A549 (cell line): Measurements from ENCODE around the gene NCEH1. TPM values are rescaled to one million over a fixed set of nuclear protein-coding genes. Genes with fewer than 3 reads are reported as not detected.
A peak's percentile ranks its signal among the peaks of the same experiment; 100 is the strongest.

Source experiments
- ATAC-seq, 2 experiments: fragments of 200-7000 bp in 1 of 2; fragments of >200 bp in 1 of 2; cut with Nextera tagmentation in 1 of 2; cut with Tn5 transposase in 1 of 2; 3 replicates each; pipeline versions ENCODE4 v1.8.0 to v1.9.1; 2018 to 2020; ENCODE audit warnings: mild to moderate bottlenecking in 1 of 2, moderate library complexity in 1 of 2
- CTCF ChIA-PET: fragments of 300-600 bp; sonication (Branson Sonifier 250); formaldehyde crosslinking; extraction: SDS; loops from one replicate; lab custom pipeline; 2021; ENCODE audit warnings: antibody characterized with exemption, inconsistent platforms; lab: Yijun Ruan, JAX
- POLR2A ChIA-PET: fragments of 350-600 bp; formaldehyde crosslinking; extraction: SDS; loops from one replicate; lab custom pipeline; 2021; ENCODE audit warnings: antibody characterized with exemption, inconsistent platforms; lab: Yijun Ruan, JAX
- DNase-seq, 2 experiments: peaks; one replicate each; pipeline versions ENCODE4 v3.0.0 to v3.0.0-alpha.2; 2011 to 2016; ENCODE audit warnings: low read depth in 1 of 2, low spot score in 1 of 2
- FAIRE-seq: peaks from 2 replicates; lab custom pipeline; 2011; peaks lifted over from hg19 to GRCh38; lab: Jason Lieb, UNC
- H3K27ac ChIP-seq, 2 experiments: fragments of >200 bp; sonication (Bioruptor Twin); formaldehyde crosslinking; 3 replicates each; pipeline ENCODE4 v1.5.1; 2016 to 2017
- H3K4me1 ChIP-seq: fragments of >200 bp; sonication (Bioruptor Twin); formaldehyde crosslinking; 3 replicates; pipeline ENCODE4 v1.6.1; 2016
- H3K4me2 ChIP-seq: fragments of >200 bp; sonication (Bioruptor Twin); formaldehyde crosslinking; 3 replicates; pipeline ENCODE4 v1.6.1; 2016
- H3K4me3 ChIP-seq: fragments of >200 bp; sonication (Bioruptor Twin); formaldehyde crosslinking; 3 replicates; pipeline ENCODE4 v1.5.1; 2016
- H3K9me3 ChIP-seq: fragments of >200 bp; sonication (Bioruptor Twin); formaldehyde crosslinking; 3 replicates; pipeline ENCODE4 v1.6.1; 2016
- BCL3 ChIP-seq: fragments of >200 bp; sonication (Bioruptor Twin); formaldehyde crosslinking; IDR thresholded peaks from 3 replicates; pipeline ENCODE4 v1.6.1; 2016
- CBX2 ChIP-seq: fragments of 200-600 bp; sonication (generic); IDR thresholded peaks from 2 replicates; pipeline ENCODE4 v1.6.1; 2016; ENCODE audit warnings: low read depth, mild to moderate bottlenecking, borderline replicate concordance
- EHF ChIP-seq: fragments of 250-450 bp; sonication (Bioruptor Pico); IDR thresholded peaks from 2 replicates; pipeline ENCODE4 v1.5.0; 2020; ENCODE audit warnings: mild to moderate bottlenecking
- ELK1 ChIP-seq: fragments of 150-350 bp; IDR thresholded peaks from 2 replicates; pipeline ENCODE4 v1.6.1; 2014; ENCODE audit warnings: low read depth, mild to moderate bottlenecking, low read length
- EP300 ChIP-seq, 2 experiments: fragments of >200 bp; sonication (Bioruptor Twin); formaldehyde crosslinking; IDR thresholded peaks; 2 replicates in 1 of 2; 3 replicates in 1 of 2; pipeline ENCODE4 v1.6.1; 2016 to 2017
- FOXS1 ChIP-seq: fragments of 250-450 bp; sonication (Bioruptor Pico); IDR thresholded peaks from 2 replicates; pipeline ENCODE4 v1.5.0; 2020; ENCODE audit warnings: mild to moderate bottlenecking, moderate library complexity
- HEYL ChIP-seq: fragments of 250-450 bp; sonication (Bioruptor Pico); IDR thresholded peaks from 2 replicates; pipeline ENCODE4 v1.8.0; 2021; ENCODE audit warnings: mild to moderate bottlenecking, moderate library complexity
- JUNB ChIP-seq: fragments of >200 bp; sonication (Bioruptor Twin); formaldehyde crosslinking; IDR thresholded peaks from 2 replicates; pipeline ENCODE4 v1.6.1; 2016
- NFE2L2 ChIP-seq: fragments of 150-350 bp; conservative IDR thresholded peaks from 2 replicates; pipeline ENCODE4 v1.6.1; 2014; ENCODE audit warnings: low read length
- PHF8 ChIP-seq: fragments of 200-600 bp; sonication (generic); IDR thresholded peaks from 2 replicates; pipeline ENCODE4 v1.6.1; 2016; ENCODE audit warnings: low read depth, mild to moderate bottlenecking, antibody characterized with exemption, moderate library complexity, borderline replicate concordance
- RFX5 ChIP-seq: fragments of 450-650 bp; IDR thresholded peaks from 2 replicates; pipeline ENCODE4 v1.7.1; 2014; ENCODE audit warnings: antibody characterized with exemption, mild to moderate bottlenecking, moderate library complexity
- SMC3 ChIP-seq: fragments of >200 bp; sonication (Bioruptor Twin); formaldehyde crosslinking; IDR thresholded peaks from 3 replicates; pipeline ENCODE4 v1.6.1; 2018; ENCODE audit warnings: inconsistent platforms
- TP53 ChIP-seq: fragments of 250-450 bp; sonication (Bioruptor Pico); IDR thresholded peaks from 2 replicates; pipeline ENCODE4 v1.5.0; 2021; ENCODE audit warnings: mild to moderate bottlenecking, moderate library complexity
- USF2 ChIP-seq: fragments of 450-650 bp; IDR thresholded peaks from 2 replicates; pipeline ENCODE4 v1.6.1; 2014; ENCODE audit warnings: antibody characterized with exemption
- ZC3H11A ChIP-seq: fragments of 450-650 bp; IDR thresholded peaks from 2 replicates; pipeline ENCODE4 v1.6.1; 2014; ENCODE audit warnings: antibody characterized with exemption, mild to moderate bottlenecking
- ZFP36 ChIP-seq: fragments of 450-650 bp; IDR thresholded peaks from 2 replicates; pipeline ENCODE4 v1.6.1; 2014; ENCODE audit warnings: borderline replicate concordance; ENCODE audit not compliant: partially characterized antibody
- WGBS: methylation state at CpG from one replicate; pipeline ENCODE4 v1.1.6; 2017; ENCODE audit errors: missing lambda C conversion rate; 5-methylcytosine and 5-hydroxymethylcytosine counted together
- polyA plus RNA-seq, 4 experiments: library from polyadenylated mRNA; depleted of rRNA in 3 of 4; stranded (reverse); fragments of >200 nt; fragmentation: RNase III in 1 of 4; extraction: RNeasy Plus Mini Kit Qiagen cat#74134 plus additional on column Dnase treatment in 1 of 4; gene quantifications; 2 replicates in 3 of 4; 3 replicates in 1 of 4; pipeline ENCODE4 v1.2.3, GENCODE V29; 2011 to 2017

NCEH1 gene
- polyA plus RNA-seq, 2 of the 4 experiments (the other 2 are of a cell fraction), result 21.4 to 33.2 TPM

- 82% methylated on average over 3 of the region's 3 CpGs for WGBS
- Histone ChIP-seq H3K27ac (no peak overlapping the region), H3K4me3 (no peak overlapping the region)
- no peak for FAIRE-seq
- TF ChIP-seq RFX5 (no peak), ZFP36 (no peak), BCL3 (no peak), USF2 (no peak)
- TF ChIP-seq, all 56 proteins: peak for 0
- Histone ChIP-seq H3K4me2 (no peak overlapping the region), H3K4me1 (peaks cover 25% of the 10 kb centered on the region), H3K9me3 (no peaks in the 10 kb centered on the region)
- ChIA-PET CTCF (interaction anchor here (0.5 to 6.7 kb wide), 7 partner anchors 11 to 47 kb away, joined by 3 to 83 read pairs (median 4); partner anchors contain the start of gene ECT2), POLR2A (no interaction called here)
- DNase-seq (no peak), ATAC-seq (no peak)
Observed at GRCh38 chr3:172713316-172713715, 2.4 kb upstream of the NCEH1 start.

- no peak for TF ChIP-seq ZC3H11A
- 0 out of 2 replicates have a peak, but pooled peaks have one; percentile 1 for TF ChIP-seq NFE2L2
- TF ChIP-seq, all 56 proteins: peak for 1
- Histone ChIP-seq H3K4me2 (peak overlapping the region; percentile 81), H3K27ac (peak overlapping the region; percentile 86 to 93), H3K4me1 (peaks cover 38% of the 10 kb centered on the region), H3K4me3 (peak overlapping the region; percentile 92), H3K9me3 (no peaks in the 10 kb centered on the region)
- ChIA-PET CTCF (interaction anchor here (0.6 to 6.7 kb wide), 17 partner anchors 10 to 87 kb away, joined by 3 to 83 read pairs (median 5); partner anchors contain the start of gene ECT2), POLR2A (interaction anchor here (0.6 to 4.4 kb wide), 6 partner anchors 12 to 87 kb away, joined by 3 to 66 read pairs (median 5); partner anchors contain the start of gene ECT2)
- FAIRE-seq, result no peak
- 3% methylated on average over 2 of the region's 2 CpGs for WGBS
- peak; percentile 58 to 64 for ATAC-seq
- DNase-seq, result peak; percentile 70 to 79
Observed at GRCh38 chr3:172711454-172711795, 558 bp upstream of the NCEH1 start.

DNA sequence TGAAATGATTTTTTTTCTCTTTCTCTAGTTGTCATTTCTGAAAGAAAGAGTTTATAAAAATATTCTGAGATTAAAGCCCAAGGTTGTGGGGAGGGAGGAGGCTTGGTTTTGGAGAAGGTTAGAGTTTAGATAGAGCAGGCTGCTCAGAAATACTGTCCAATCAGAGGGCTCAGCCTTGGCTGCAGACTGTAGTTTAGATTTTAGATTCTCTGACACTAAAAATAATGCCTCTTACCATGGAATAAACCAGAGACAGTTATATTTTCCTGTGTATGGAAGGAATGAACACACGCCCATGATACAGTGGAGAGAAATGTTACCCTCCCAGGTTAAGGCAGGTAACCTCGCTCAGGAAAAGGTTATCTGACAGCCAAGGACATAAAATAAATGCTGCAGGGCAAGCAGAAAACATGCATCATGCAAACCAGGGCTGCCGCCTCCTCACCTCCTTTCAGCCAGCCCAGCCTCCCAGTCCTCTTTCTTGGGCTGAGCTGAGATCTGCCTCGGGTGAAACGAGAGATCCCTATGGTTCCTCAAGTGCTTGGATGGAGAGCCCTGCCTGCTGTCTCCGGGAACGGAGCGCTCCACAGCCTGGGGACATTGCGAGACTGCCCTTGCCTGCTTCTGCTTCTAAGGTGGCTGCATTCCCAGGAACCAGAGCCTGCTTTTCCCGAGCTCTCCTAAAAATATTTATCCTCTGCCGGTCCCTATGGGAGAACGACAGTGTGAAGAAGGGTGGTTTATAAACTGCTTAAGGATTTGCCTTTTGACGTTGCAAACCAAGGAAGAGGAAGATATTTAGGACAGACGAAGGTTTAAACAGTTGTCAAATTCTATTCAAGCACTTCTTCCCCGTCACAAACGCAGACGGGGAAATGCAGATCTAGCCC, 848 bp downstream of the NCEH1 start:
- Histone ChIP-seq H3K4me1 (peaks cover 38% of the 10 kb centered on the region), H3K27ac (peak overlapping the region; percentile 86 to 93), H3K9me3 (no peaks in the 10 kb centered on the region), H3K4me2 (peak overlapping the region; percentile 81), H3K4me3 (peak overlapping the region; percentile 92)
- ChIA-PET CTCF (interaction anchor here (0.6 to 6.7 kb wide), 16 partner anchors 9 to 86 kb away, joined by 3 to 83 read pairs (median 6); partner anchors contain the start of gene ECT2), POLR2A (interaction anchor here (1.0 to 4.4 kb wide), 5 partner anchors 10 to 79 kb away, joined by 3 to 66 read pairs (median 3); partner anchors contain the start of gene ECT2)
- WGBS, result 2% methylated on average over 17 of the region's 17 CpGs
- DNase-seq (no peak), FAIRE-seq (no peak), ATAC-seq (peak; percentile 45 to 50)
- no peak for TF ChIP-seq EP300 (IDR thresholded peaks at IDR 0.05)

GRCh38 chr3:172708921-172709773, 1.7 kb downstream of the NCEH1 start:
- POLR2A ChIA-PET, result interaction anchor here (4.4 kb wide), 1 partner anchor 40 kb away, joined by 66 read pairs; the partner anchor contains the start of gene ECT2
- DNase-seq, result no peak

More at GRCh38 chr3:172708921-172709773, 1.7 kb downstream of the NCEH1 start:
- H3K27ac ChIP-seq, result peak overlapping the region in 1 of 2 experiments; percentile 93; a peak in 3 of 6 replicates
- 63% methylated on average over 2 of the region's 2 CpGs for WGBS
- no peak for ATAC-seq
- TF ChIP-seq ZC3H11A, result no peak
- no peak for TF ChIP-seq TP53 (CRISPR knock-in tag)
- TF ChIP-seq SMC3, result no peak
- no peak for TF ChIP-seq PHF8
- no peak for TF ChIP-seq EHF
- TF ChIP-seq BCL3, result no peak
- no peak for TF ChIP-seq ELK1
- no peak for TF ChIP-seq FOXS1 (CRISPR knock-in tag)
- no peak for TF ChIP-seq JUNB
- no peak for TF ChIP-seq HEYL (CRISPR knock-in tag)
- no peak for TF ChIP-seq CBX2
- TF ChIP-seq, all 56 proteins: peak for 0
- H3K4me2 ChIP-seq, result peak overlapping the region; percentile 81
- no peak for FAIRE-seq
- no peaks in the 10 kb centered on the region for H3K9me3 ChIP-seq
- peak overlapping the region; percentile 92; the same call in 2 of the 3 replicates for H3K4me3 ChIP-seq
- H3K4me1 ChIP-seq, result peaks cover 38% of the 10 kb centered on the region
- CTCF ChIA-PET, result interaction anchor here (0.7 to 6.7 kb wide), 10 partner anchors 8 to 85 kb away, joined by 3 to 83 read pairs (median 6); partner anchors contain the start of gene ECT2
